Measurements from ENCODE around the gene LIMS2. TPM values are rescaled to one million over a fixed set of nuclear protein-coding genes. Genes with fewer than 3 reads are reported as not detected.

The LIMS2 gene
- total RNA-seq, 4 donors from 2014 or later, result 34.5 to 198 (median 91.3) TPM

- no peaks in the 10 kb centered on the region for H3K9me3 ChIP-seq
- intact Hi-C loops (cut with DNase I; ENCODE audit: low total_unique reads) (no loop called here), in situ Hi-C loops (cut with MboI; ENCODE audit: low pct_ligation_motif_present in 1 of 4, low pct_unique_long_range_greater_than_20kb in 1 of 4, low sequenced_read_pairs in 3 of 4) (no loop called here)
- no peak for DNase-seq
- WGBS, 2 donors (ENCODE audit: low coverage in 1 of 2), result 76% methylated on average over 15 of the region's 17 CpGs; no CpG with 5 or more reads in 1 of the 2 donors
- no peaks in the 10 kb centered on the region for H3K36me3 ChIP-seq
- peak overlapping the region; percentile 81 to 91 (median 86) for H3K27ac ChIP-seq
- H3K27me3 ChIP-seq, result no peaks in the 10 kb centered on the region
- H3K4me3 ChIP-seq, result no peak overlapping the region
- peaks cover 37 to 66% (median 48%) of the 10 kb centered on the region in 4 donors for H3K4me1 ChIP-seq
- TF ChIP-seq POLR2A (IDR thresholded peaks at IDR 0.05) (no peak), POLR2AphosphoS5 (IDR thresholded peaks at IDR 0.05) (no peak), EP300 (IDR thresholded peaks at IDR 0.05; ENCODE audit: low read depth) (no peak)
- TF ChIP-seq, protein P1, sequence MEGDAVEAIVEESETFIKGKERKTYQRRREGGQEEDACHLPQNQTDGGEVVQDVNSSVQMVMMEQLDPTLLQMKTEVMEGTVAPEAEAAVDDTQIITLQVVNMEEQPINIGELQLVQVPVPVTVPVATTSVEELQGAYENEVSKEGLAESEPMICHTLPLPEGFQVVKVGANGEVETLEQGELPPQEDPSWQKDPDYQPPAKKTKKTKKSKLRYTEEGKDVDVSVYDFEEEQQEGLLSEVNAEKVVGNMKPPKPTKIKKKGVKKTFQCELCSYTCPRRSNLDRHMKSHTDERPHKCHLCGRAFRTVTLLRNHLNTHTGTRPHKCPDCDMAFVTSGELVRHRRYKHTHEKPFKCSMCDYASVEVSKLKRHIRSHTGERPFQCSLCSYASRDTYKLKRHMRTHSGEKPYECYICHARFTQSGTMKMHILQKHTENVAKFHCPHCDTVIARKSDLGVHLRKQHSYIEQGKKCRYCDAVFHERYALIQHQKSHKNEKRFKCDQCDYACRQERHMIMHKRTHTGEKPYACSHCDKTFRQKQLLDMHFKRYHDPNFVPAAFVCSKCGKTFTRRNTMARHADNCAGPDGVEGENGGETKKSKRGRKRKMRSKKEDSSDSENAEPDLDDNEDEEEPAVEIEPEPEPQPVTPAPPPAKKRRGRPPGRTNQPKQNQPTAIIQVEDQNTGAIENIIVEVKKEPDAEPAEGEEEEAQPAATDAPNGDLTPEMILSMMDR (IDR thresholded peaks at IDR 0.05), result no peak
These were observed 18.1 kb downstream of the LIMS2 start for GRCh38 chr2:127657232-127657595.

DNA sequence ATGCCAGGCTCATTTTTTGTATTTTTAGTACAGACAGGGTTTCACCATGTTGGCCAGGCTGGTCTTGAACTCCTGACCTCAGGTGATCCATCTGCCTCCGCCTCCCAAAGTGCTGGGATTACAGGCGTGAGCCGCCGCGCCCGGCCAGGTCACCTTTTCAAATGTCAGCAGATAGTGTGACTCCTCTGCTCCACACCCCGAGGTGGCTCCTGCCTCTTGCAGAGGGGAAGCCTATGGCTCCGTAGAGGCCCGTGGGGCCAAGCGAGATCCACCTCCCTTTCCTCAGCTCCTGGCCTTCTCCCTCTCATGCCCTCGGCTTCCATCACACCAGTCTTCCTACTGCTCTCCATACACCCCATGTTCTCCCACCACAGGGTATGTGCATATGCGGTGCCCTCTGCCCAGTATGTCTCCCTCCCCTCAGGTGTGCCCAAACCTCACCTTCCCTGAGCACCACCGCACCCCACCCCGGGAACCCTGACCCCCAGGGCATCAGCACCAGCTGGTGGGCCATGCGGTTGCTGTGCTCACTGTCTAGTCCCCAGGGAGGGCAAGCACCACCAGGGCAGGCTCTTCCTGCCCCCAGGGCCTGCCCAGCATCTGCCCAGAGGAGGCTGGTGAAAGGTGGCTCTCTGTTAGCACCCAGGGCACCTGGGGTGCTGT is 18.6 kb downstream of the LIMS2 start:
- intact Hi-C loops (cut with DNase I; ENCODE audit: low total_unique reads), result no loop called here
- in situ Hi-C loops (cut with MboI; ENCODE audit: low pct_ligation_motif_present in 1 of 4, low pct_unique_long_range_greater_than_20kb in 1 of 4, low sequenced_read_pairs in 3 of 4), result no loop called here
- TF ChIP-seq POLR2AphosphoS5 (IDR thresholded peaks at IDR 0.05) (no peak), EP300 (IDR thresholded peaks at IDR 0.05; ENCODE audit: low read depth) (no peak), POLR2A (IDR thresholded peaks at IDR 0.05) (no peak)
- TF ChIP-seq, protein P1 (IDR thresholded peaks at IDR 0.05), result no peak
- WGBS, 2 donors (ENCODE audit: low coverage in 1 of 2), result 72% methylated on average over 15 of the region's 15 CpGs; no CpG with 5 or more reads in 1 of the 2 donors
- Histone ChIP-seq H3K9me3 (no peaks in the 10 kb centered on the region), H3K4me3 (no peak overlapping the region), H3K4me1 (peaks cover 32 to 65% (median 44%) of the 10 kb centered on the region in 4 donors), H3K27me3 (no peaks in the 10 kb centered on the region), H3K27ac (peak overlapping the region; percentile 81 to 91 (median 86)), H3K36me3 (no peaks in the 10 kb centered on the region)
- DNase-seq, result no peak

GRCh38 chr2:127655209-127656073 is 19.9 kb downstream of the LIMS2 start:
- H3K9me3 ChIP-seq, result no peaks in the 10 kb centered on the region
- no peaks in the 10 kb centered on the region for H3K27me3 ChIP-seq
- H3K36me3 ChIP-seq, result no peaks in the 10 kb centered on the region
- WGBS, 2 donors (ENCODE audit: low coverage in 1 of 2), result 67 to 79% methylated on average over 4 to 16 of the region's 16 CpGs
- intact Hi-C loops (cut with DNase I; ENCODE audit: low total_unique reads) (loop anchor here (2.0 kb wide), 1 partner anchor 19 kb away; the partner anchor contains the start of gene LIMS2), in situ Hi-C loops (cut with MboI; ENCODE audit: low pct_ligation_motif_present in 1 of 4, low pct_unique_long_range_greater_than_20kb in 1 of 4, low sequenced_read_pairs in 3 of 4) (no loop called here)
- H3K4me1 ChIP-seq, result peaks cover 30 to 68% (median 46%) of the 10 kb centered on the region in 4 donors
- no peak for DNase-seq
- H3K27ac ChIP-seq, result peak overlapping the region; percentile 81 to 91 (median 86)
- H3K4me3 ChIP-seq, result no peak overlapping the region
- TF ChIP-seq POLR2A (IDR thresholded peaks at IDR 0.05) (no peak), EP300 (IDR thresholded peaks at IDR 0.05; ENCODE audit: low read depth) (no peak), POLR2AphosphoS5 (IDR thresholded peaks at IDR 0.05) (no peak)
- TF ChIP-seq, protein P1 (IDR thresholded peaks at IDR 0.05), result no peak

DNA sequence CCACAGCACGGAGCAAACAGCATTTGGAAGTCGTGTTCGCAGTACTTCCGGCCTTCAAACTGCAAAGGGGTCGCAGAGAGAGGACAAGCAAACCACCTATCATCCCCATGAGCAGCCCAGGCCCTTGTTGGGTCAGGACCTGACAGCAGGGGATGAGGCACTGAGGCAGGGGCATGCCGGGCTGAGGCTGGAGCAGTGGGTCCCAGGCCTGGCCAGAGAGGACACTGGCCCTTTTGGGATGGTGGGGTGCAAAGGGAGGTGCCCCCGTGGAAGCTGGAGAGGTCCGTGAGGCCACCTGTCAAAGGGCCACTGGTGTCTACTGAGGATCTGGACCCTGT is 20.5 kb downstream of the LIMS2 start:
- no peak for DNase-seq

More for the DNA sequence above, 20.5 kb downstream of the LIMS2 start:
- in situ Hi-C loops (cut with MboI; ENCODE audit: low pct_ligation_motif_present in 1 of 4, low pct_unique_long_range_greater_than_20kb in 1 of 4, low sequenced_read_pairs in 3 of 4), result no loop called here
- Histone ChIP-seq H3K27me3 (no peaks in the 10 kb centered on the region), H3K9me3 (no peaks in the 10 kb centered on the region), H3K27ac (peak overlapping the region; percentile 81 to 91 (median 86)), H3K4me1 (peaks cover 36 to 71% (median 47%) of the 10 kb centered on the region in 4 donors), H3K36me3 (no peaks in the 10 kb centered on the region), H3K4me3 (no peak overlapping the region)
- WGBS, 2 donors (ENCODE audit: low coverage in 1 of 2), result 76% methylated on average over 4 of the region's 8 CpGs; no CpG with 5 or more reads in 1 of the 2 donors
- TF ChIP-seq POLR2AphosphoS5 (IDR thresholded peaks at IDR 0.05) (no peak), EP300 (IDR thresholded peaks at IDR 0.05; ENCODE audit: low read depth) (no peak), POLR2A (IDR thresholded peaks at IDR 0.05) (no peak)
- TF ChIP-seq, protein P1 (IDR thresholded peaks at IDR 0.05), result no peak
- intact Hi-C loops (cut with DNase I; ENCODE audit: low total_unique reads), result loop anchor here (2.0 kb wide), 1 partner anchor 20 kb away; the partner anchor contains the start of gene LIMS2

All from transverse colon (tissue), 4 donors.